A549 treated with RU486 at 1 μM for 4 hours (cell line): ENCODE results near the gene CCDC201. TPM values are rescaled to one million over a fixed set of nuclear protein-coding genes. Genes with fewer than 3 reads are reported as not detected.

Experiments
- total RNA-seq: library from RNA; stranded (reverse); fragments of 200-300 nt; extraction: Qiagen RNA extraction; gene quantifications from 5 replicates; pipeline ENCODE4 v1.2.3, GENCODE V29; 2022; ENCODE audit warnings: low read depth

Gene CCDC201
- total RNA-seq, result not detected in 5 replicates

DNA sequence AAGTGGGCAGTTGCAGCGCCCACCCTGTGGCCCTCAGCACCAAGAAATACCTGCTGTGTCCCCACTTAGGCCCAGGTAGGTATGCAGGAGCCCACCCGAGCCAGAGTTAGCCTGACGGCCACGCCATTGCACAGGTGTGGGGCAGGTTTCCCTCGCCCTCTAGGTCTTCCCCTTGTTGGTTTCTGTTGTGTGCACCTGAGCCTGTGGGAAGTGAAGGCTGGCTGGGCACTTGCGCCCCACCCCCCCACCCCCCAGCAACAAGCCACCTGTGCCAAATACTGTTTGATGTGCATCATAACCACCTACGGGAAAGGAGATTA lies at the start of gene CCDC201:
Gene CCDC201 (minus strand): TSS at position 48 of the 320 bp plus-strand sequence. CDS start 75 bp downstream, outside the sequence.

DNA sequence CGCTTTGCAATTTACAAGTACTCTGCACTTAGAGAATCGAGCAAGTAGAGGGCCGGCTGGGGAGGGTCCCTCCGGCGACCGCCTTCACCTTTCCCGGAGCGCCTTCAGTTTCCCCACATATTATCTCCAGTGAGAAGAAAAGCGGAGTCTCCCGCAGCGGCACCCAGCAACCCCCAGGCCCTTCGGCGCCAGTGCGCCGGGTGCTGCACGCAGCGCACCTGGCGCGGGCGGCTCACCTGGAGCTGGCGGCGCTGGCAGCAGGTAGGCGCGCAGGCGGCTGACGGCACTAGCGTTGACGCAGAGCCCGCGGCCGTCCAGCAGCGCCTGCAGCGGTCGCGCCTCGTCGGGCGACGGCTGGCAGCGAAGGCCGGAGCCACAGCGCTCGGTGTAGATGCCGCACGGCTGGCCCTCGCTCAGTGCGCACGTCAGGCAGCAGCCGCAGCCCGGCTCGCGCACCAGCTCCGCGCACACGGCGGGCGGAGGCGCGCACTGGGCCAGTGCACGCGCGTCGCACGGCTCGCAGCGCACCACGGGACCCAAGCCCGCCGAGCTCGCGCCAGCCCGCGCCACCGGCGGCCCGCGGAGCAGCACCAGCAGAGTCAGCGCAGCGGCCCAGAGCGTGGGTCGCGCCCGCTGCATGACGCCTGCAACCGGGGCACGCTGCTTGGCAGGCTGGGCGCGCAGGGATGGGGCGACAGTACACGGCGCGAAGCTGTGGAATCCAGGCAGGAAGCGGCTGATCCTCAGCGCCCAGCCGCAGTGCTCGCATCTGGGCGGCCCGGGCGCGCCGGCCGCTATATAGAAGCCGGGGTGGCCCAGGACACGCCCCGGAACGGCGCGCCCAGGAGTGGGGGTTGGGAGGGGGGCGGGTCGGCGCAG lies 47.9 kb upstream of the CCDC201 start, which contains the start of gene IGFBP3:
Gene IGFBP3 (minus strand): TSS at position 771 of the 879 bp plus-strand sequence. CDS start 132 bp downstream, at position 639.

GRCh38 chr7:45888185-45888992 lies 15.5 kb upstream of the CCDC201 start, which contains the start of gene IGFBP1:
Gene IGFBP1 (plus strand): TSS chr7:45888488. CDS start chr7:45888653, 165 bp downstream.

Other genes starting within 250 kb of the CCDC201 start
- 26.0 to 46.0 TPM (median 41.8 TPM) in 5 replicates for gene IGFBP1, start 15.4 kb upstream of the CCDC201 start, total RNA-seq
- gene IGFBP3, start 48.2 kb upstream of the CCDC201 start, total RNA-seq, result 162 to 260 TPM (median 228 TPM) in 5 replicates